LNCaP clone FGC (cell line): ENCODE data around the gene CXCL17.
"Not testable (repeated sequence)": the region's sequence is repeated elsewhere in the genome, so short reads cannot be mapped to it uniquely, and the experiment has no call there.

Experiments used
- DNase-seq: peaks from one replicate; pipeline ENCODE4 v3.0.0-alpha.2; 2011; ENCODE audit warnings: low read depth
- H3K4me3 ChIP-seq: 2 replicates; pipeline ENCODE4 v1.5.1; 2011; ENCODE audit warnings: mild to moderate bottlenecking, low read depth, low read length, control low read depth
- CTCF ChIP-seq: IDR thresholded peaks from 2 replicates; pipeline ENCODE4 v1.5.1; 2012; ENCODE audit warnings: mild to moderate bottlenecking; ENCODE audit not compliant: control insufficient read depth, insufficient read depth; ENCODE audit errors: extremely low read depth

CXCL17 gene

GRCh38 chr19:42450314-42450934 lies 7.7 kb upstream of the CXCL17 start:
- no peak overlapping the region for H3K4me3 ChIP-seq
- DNase-seq, result peak; percentile 71
- TF ChIP-seq CTCF, result peak; percentile 82

GRCh38 chr19:42448306-42448705 lies 5.6 kb upstream of the CXCL17 start:
- DNase-seq, H3K4me3 ChIP-seq: not testable (repeated sequence)

GRCh38 chr19:42445948-42446347 lies 3.2 kb upstream of the CXCL17 start:
- no peak for TF ChIP-seq CTCF
- no peak for DNase-seq
- no peak overlapping the region for H3K4me3 ChIP-seq

- no peak for TF ChIP-seq CTCF
- no peak overlapping the region for H3K4me3 ChIP-seq
Measured at GRCh38 chr19:42443944-42444398, 1.2 kb upstream of the CXCL17 start.

GRCh38 chr19:42441049-42441445 lies 1.7 kb downstream of the CXCL17 start:
- no peak for DNase-seq
- no peak overlapping the region for H3K4me3 ChIP-seq
- no peak for TF ChIP-seq CTCF

More at GRCh38 chr19:42443944-42444398, 1.2 kb upstream of the CXCL17 start:
- DNase-seq, result no peak

GRCh38 chr19:42440357-42441048 lies 2.2 kb downstream of the CXCL17 start:
- DNase-seq, result no peak
- peak; percentile 61 for TF ChIP-seq CTCF
- H3K4me3 ChIP-seq, result no peak overlapping the region

- no peak overlapping the region for H3K4me3 ChIP-seq
- DNase-seq, result no peak
- TF ChIP-seq CTCF, result no peak
Measured at GRCh38 chr19:42436006-42436405, 6.7 kb downstream of the CXCL17 start.
